ENCODE data around the gene ADIG.
"Not testable (repeated sequence)": the region's sequence is repeated elsewhere in the genome, so short reads cannot be mapped to it uniquely, and the experiment has no call there.

Gene ADIG

GRCh38 chr20:38595886-38596285 is 14.9 kb downstream of the ADIG start:
- H3K4me3 ChIP-seq (ENCODE audit: low read depth, low read length); DNase-seq (ENCODE audit: low read depth): not testable (repeated sequence)

GRCh38 chr20:38599410-38599882 is 18.4 kb downstream of the ADIG start:
- H3K4me3 ChIP-seq (ENCODE audit: low read depth, low read length), result no peak overlapping the region
- DNase-seq (ENCODE audit: low read depth), result no peak

- no peak overlapping the region for H3K4me3 ChIP-seq (ENCODE audit: low read depth, low read length)
- DNase-seq (ENCODE audit: low read depth), result no peak
Observed at GRCh38 chr20:38600057-38600456, 19.1 kb downstream of the ADIG start.

- DNase-seq (ENCODE audit: low read depth), result no peak
- H3K4me3 ChIP-seq (ENCODE audit: low read depth, low read length), result peak within 1 kb of the TSS; percentile 9
Observed at GRCh38 chr20:38601216-38602184, 20.5 kb downstream of the ADIG start, which contains the start of gene ARHGAP40. TSS of gene ARHGAP40 (plus strand) at chr20:38601809.

- peak overlapping the region; percentile 9 for H3K4me3 ChIP-seq (ENCODE audit: low read depth, low read length)
- no peak for DNase-seq (ENCODE audit: low read depth)
Observed at GRCh38 chr20:38602185-38602581, 21.2 kb downstream of the ADIG start.

GRCh38 chr20:38603286-38603685 is 22.3 kb downstream of the ADIG start:
- DNase-seq (ENCODE audit: low read depth), result no peak
- H3K4me3 ChIP-seq (ENCODE audit: low read depth, low read length), result no peak overlapping the region

GRCh38 chr20:38604873-38605303 is 23.9 kb downstream of the ADIG start:
- peak; percentile 18 for DNase-seq (ENCODE audit: low read depth)

GRCh38 chr20:38607351-38607750 is 26.4 kb downstream of the ADIG start:
- DNase-seq (ENCODE audit: low read depth), result no peak
- H3K4me3 ChIP-seq (ENCODE audit: low read depth, low read length), result no peak overlapping the region

More at GRCh38 chr20:38604873-38605303, 23.9 kb downstream of the ADIG start:
- no peak overlapping the region for H3K4me3 ChIP-seq (ENCODE audit: low read depth, low read length)

GRCh38 chr20:38608188-38608587 is 27.2 kb downstream of the ADIG start:
- no peak overlapping the region for H3K4me3 ChIP-seq (ENCODE audit: low read depth, low read length)

GRCh38 chr20:38609815-38610214 is 28.8 kb downstream of the ADIG start:
- no peak for DNase-seq (ENCODE audit: low read depth)
- no peak overlapping the region for H3K4me3 ChIP-seq (ENCODE audit: low read depth, low read length)

More at GRCh38 chr20:38608188-38608587, 27.2 kb downstream of the ADIG start:
- DNase-seq (ENCODE audit: low read depth), result no peak

- no peak for DNase-seq (ENCODE audit: low read depth)
- no peak overlapping the region for H3K4me3 ChIP-seq (ENCODE audit: low read depth, low read length)
Observed at GRCh38 chr20:38610521-38610920, 29.5 kb downstream of the ADIG start.

GRCh38 chr20:38612751-38613515 is 31.9 kb downstream of the ADIG start:
- H3K4me3 ChIP-seq (ENCODE audit: low read depth, low read length), result no peak overlapping the region
- no peak for DNase-seq (ENCODE audit: low read depth)

- no peak for DNase-seq (ENCODE audit: low read depth)
- H3K4me3 ChIP-seq (ENCODE audit: low read depth, low read length), result no peak overlapping the region
Observed at GRCh38 chr20:38615283-38615682, 34.3 kb downstream of the ADIG start.

- no peak for DNase-seq (ENCODE audit: low read depth)
- no peak overlapping the region for H3K4me3 ChIP-seq (ENCODE audit: low read depth, low read length)
Observed at GRCh38 chr20:38616457-38616856, 35.5 kb downstream of the ADIG start.

GRCh38 chr20:38617011-38617829 is 36.2 kb downstream of the ADIG start:
- no peak overlapping the region for H3K4me3 ChIP-seq (ENCODE audit: low read depth, low read length)
- no peak for DNase-seq (ENCODE audit: low read depth)

GRCh38 chr20:38617830-38618196 is 36.8 kb downstream of the ADIG start:
- no peak overlapping the region for H3K4me3 ChIP-seq (ENCODE audit: low read depth, low read length)
- no peak for DNase-seq (ENCODE audit: low read depth)

GRCh38 chr20:38620441-38620840 is 39.4 kb downstream of the ADIG start:
- no peak for DNase-seq (ENCODE audit: low read depth)

GRCh38 chr20:38623061-38623460 is 42.1 kb downstream of the ADIG start:
- H3K4me3 ChIP-seq (ENCODE audit: low read depth, low read length), result no peak overlapping the region
- no peak for DNase-seq (ENCODE audit: low read depth)

More at GRCh38 chr20:38620441-38620840, 39.4 kb downstream of the ADIG start:
- H3K4me3 ChIP-seq (ENCODE audit: low read depth, low read length), result no peak overlapping the region

GRCh38 chr20:38624084-38624483 is 43.1 kb downstream of the ADIG start:
- DNase-seq (ENCODE audit: low read depth), result no peak
- no peak overlapping the region for H3K4me3 ChIP-seq (ENCODE audit: low read depth, low read length)

Data from skeletal muscle cell (primary cell).